DOHH2 (cell line): ENCODE data around the gene RABL6.
"Not testable (repeated sequence)": the region's sequence is repeated elsewhere in the genome, so short reads cannot be mapped to it uniquely, and the experiment has no call there.

ENCODE experiments used
- H3F3A ChIP-seq: fragments of 200-600 bp; sonication (generic), shearing (Covaris generic); 2 replicates; pipeline ENCODE4 v1.6.0; 2016; ENCODE audit warnings: antibody characterized with exemption, mild to moderate bottlenecking; ENCODE audit not compliant: control insufficient read depth, insufficient read depth
- H3K27ac ChIP-seq: fragments of 200-600 bp; sonication (generic); 2 replicates; pipeline ENCODE4 v1.5.1; 2014; ENCODE audit warnings: low read depth, mild to moderate bottlenecking, low read length, moderate library complexity
- H3K27me3 ChIP-seq: fragments of 200-600 bp; sonication (generic); 2 replicates; pipeline ENCODE4 v1.6.1; 2014; ENCODE audit warnings: mild to moderate bottlenecking, low read length, mixed read lengths; ENCODE audit not compliant: control insufficient read depth
- H3K36me3 ChIP-seq: fragments of 200-600 bp; sonication (generic); 2 replicates; pipeline ENCODE4 v1.6.1; 2014; ENCODE audit warnings: mild to moderate bottlenecking, low read length, moderate library complexity, mixed read lengths; ENCODE audit not compliant: control insufficient read depth
- H3K4me1 ChIP-seq: fragments of 200-600 bp; sonication (generic); 2 replicates; pipeline ENCODE4 v1.6.1; 2014; ENCODE audit warnings: mild to moderate bottlenecking, low read length, mixed read lengths; ENCODE audit not compliant: control insufficient read depth
- H3K4me2 ChIP-seq: fragments of 200-600 bp; sonication (generic); 2 replicates; pipeline ENCODE4 v1.6.0; 2014; ENCODE audit warnings: mild to moderate bottlenecking, low read length, moderate library complexity
- H3K4me3 ChIP-seq: fragments of 200-600 bp; sonication (generic); 2 replicates; pipeline ENCODE4 v1.5.1; 2014; ENCODE audit warnings: mild to moderate bottlenecking, low read length, mixed read lengths
- H3K79me2 ChIP-seq: fragments of 200-600 bp; sonication (generic); 2 replicates; pipeline ENCODE4 v1.6.1; 2014; ENCODE audit warnings: mild to moderate bottlenecking, low read length, mixed read lengths; ENCODE audit not compliant: control insufficient read depth
- H3K9me2 ChIP-seq: fragments of 200-600 bp; sonication (generic); replicated peaks from 2 replicates; pipeline ENCODE4 v1.6.1; 2014; ENCODE audit warnings: mild to moderate bottlenecking, low read length, mixed read lengths; ENCODE audit not compliant: control insufficient read depth
- H3K9me3 ChIP-seq: fragments of 200-600 bp; sonication (generic); 2 replicates; pipeline ENCODE4 v1.6.1; 2014; ENCODE audit warnings: antibody characterized with exemption, low read length, mixed read lengths; ENCODE audit not compliant: control insufficient read depth, insufficient read depth
- H4K20me1 ChIP-seq: fragments of 200-600 bp; sonication (generic); 2 replicates; pipeline ENCODE4 v1.6.0; 2014; ENCODE audit warnings: low read depth, mild to moderate bottlenecking, antibody characterized with exemption, low read length, moderate library complexity; ENCODE audit not compliant: control insufficient read depth, insufficient read depth
- CTCF ChIP-seq: fragments of 200-600 bp; sonication (generic); IDR thresholded peaks from one replicate; pipeline ENCODE4 v1.5.1; 2014; ENCODE audit warnings: antibody characterized with exemption, mild to moderate bottlenecking, low read depth, low read length; ENCODE audit not compliant: poor library complexity, severe bottlenecking
- EZH2phosphoT487 ChIP-seq: fragments of 200-600 bp; sonication (generic); IDR thresholded peaks from 2 replicates; pipeline ENCODE4 v1.6.1; 2017; ENCODE audit warnings: borderline replicate concordance, mild to moderate bottlenecking, antibody characterized with exemption, low read length, moderate library complexity, mixed read lengths

RABL6 gene

DNA sequence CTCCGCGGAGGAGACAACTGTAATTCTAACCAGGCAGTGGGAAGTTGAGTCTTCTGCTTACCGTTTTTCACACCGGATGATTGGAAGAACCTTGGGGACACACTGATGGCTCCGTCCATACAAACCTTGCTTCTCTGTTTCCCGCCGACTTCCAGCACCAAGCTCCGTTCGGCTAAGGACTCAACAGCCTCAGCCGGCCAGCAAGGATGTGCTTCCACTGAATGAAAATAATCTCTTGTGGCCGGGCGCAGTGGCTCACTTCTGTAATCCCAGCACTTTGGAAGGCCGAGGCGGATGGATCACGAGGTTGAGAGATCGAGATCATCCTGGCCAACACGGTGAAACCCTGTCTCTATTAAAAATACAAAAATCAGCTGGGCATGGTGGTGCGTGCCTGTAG, 60.2 kb downstream of the RABL6 start:
- TF ChIP-seq EZH2phosphoT487: no peak
- Histone ChIP-seq H3K27me3 (no peaks in the 10 kb centered on the region), H3F3A (no peaks in the 10 kb centered on the region; the same call in 1 of the 2 replicates), H3K9me3 (peaks cover 8% of the 10 kb centered on the region), H3K4me3 (no peak overlapping the region), H3K36me3 (peaks cover 13% of the 10 kb centered on the region), H4K20me1 (no peaks in the 10 kb centered on the region), H3K27ac (no peak overlapping the region), H3K79me2 (peaks cover 24% of the 10 kb centered on the region), H3K4me1 (peaks cover 15% of the 10 kb centered on the region), H3K9me2 (no peaks in the 10 kb centered on the region), H3K4me2 (no peak overlapping the region)

GRCh38 chr9:136868644-136869043, 60.9 kb downstream of the RABL6 start:
- Histone ChIP-seq H4K20me1 (no peaks in the 10 kb centered on the region), H3F3A (no peaks in the 10 kb centered on the region; the same call in 1 of the 2 replicates), H3K79me2 (peaks cover 24% of the 10 kb centered on the region), H3K9me3 (peaks cover 8% of the 10 kb centered on the region), H3K9me2 (no peaks in the 10 kb centered on the region), H3K36me3 (peaks cover 6% of the 10 kb centered on the region), H3K4me2 (no peak overlapping the region), H3K27ac (no peak overlapping the region), H3K4me1 (peaks cover 15% of the 10 kb centered on the region), H3K27me3 (no peaks in the 10 kb centered on the region), H3K4me3 (no peak overlapping the region)
- TF ChIP-seq EZH2phosphoT487 (no peak), CTCF (no peak)

DNA sequence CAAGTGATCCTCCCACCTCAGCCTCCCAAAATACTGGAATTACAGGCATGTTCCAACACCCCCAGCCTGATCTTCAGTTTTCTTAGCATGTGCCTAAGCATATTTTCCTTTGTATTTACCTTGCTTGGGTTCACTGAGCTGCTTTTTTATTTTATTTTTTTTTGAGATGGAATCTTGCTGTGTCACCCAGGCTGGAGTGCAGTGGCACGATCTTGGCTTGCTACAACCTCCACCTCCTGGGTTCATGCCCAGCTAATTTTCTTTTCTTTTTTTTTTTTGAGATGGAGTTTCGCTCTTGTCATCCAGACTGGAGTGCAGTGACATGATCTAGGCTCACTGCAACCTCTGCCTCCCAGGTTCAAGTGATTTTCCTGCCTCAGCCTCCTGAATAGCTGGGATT, 61.9 kb downstream of the RABL6 start:
- H3K79me2 ChIP-seq: peaks cover 21% of the 10 kb centered on the region
- not testable (repeated sequence) for H3K27ac ChIP-seq, H3K4me2 ChIP-seq, H3K27me3 ChIP-seq, H3K4me3 ChIP-seq, H3K36me3 ChIP-seq, H3F3A ChIP-seq, H3K9me3 ChIP-seq, H3K9me2 ChIP-seq, H4K20me1 ChIP-seq
- peaks cover 15% of the 10 kb centered on the region for H3K4me1 ChIP-seq

GRCh38 chr9:136875155-136875554, 67.4 kb downstream of the RABL6 start:
- no peaks in the 10 kb centered on the region for H3K4me1 ChIP-seq
- no peak overlapping the region for H3K4me2 ChIP-seq
- H4K20me1 ChIP-seq: no peaks in the 10 kb centered on the region
- no peaks in the 10 kb centered on the region for H3F3A ChIP-seq
- H3K4me3 ChIP-seq: no peak overlapping the region
- peaks cover 2% of the 10 kb centered on the region; the same call in 1 of the 2 replicates for H3K27me3 ChIP-seq
- no peaks in the 10 kb centered on the region for H3K36me3 ChIP-seq
- H3K79me2 ChIP-seq: no peaks in the 10 kb centered on the region
- TF ChIP-seq CTCF (no peak), EZH2phosphoT487 (no peak)
- no peak overlapping the region for H3K27ac ChIP-seq
- no peaks in the 10 kb centered on the region for H3K9me2 ChIP-seq
- H3K9me3 ChIP-seq: peaks cover 8% of the 10 kb centered on the region
